GM21515 (cell line): ENCODE results near the gene PCDHGA6.

Experiments
- ATAC-seq: cut with Tn5 transposase; IDR thresholded peaks from one replicate; pipeline ENCODE4 v1.9.1; 2021; ENCODE audit not compliant: unreplicated experiment

The PCDHGA6 gene

GRCh38 chr5:141419074-141419880, 45.6 kb downstream of the PCDHGA6 start:
- no peak for ATAC-seq

GRCh38 chr5:141420855-141421488, 47.3 kb downstream of the PCDHGA6 start, which contains the start of gene PCDHGA11:
PCDHGA11 (plus strand) TSS chr5:141421051; CDS start chr5:141421228, 177 bp downstream.
- peak; percentile 46 for ATAC-seq

- ATAC-seq: no peak
These were observed 47.8 kb downstream of the PCDHGA6 start for GRCh38 chr5:141421489-141421855.

GRCh38 chr5:141422742-141423291, 49.1 kb downstream of the PCDHGA6 start:
- ATAC-seq: no peak

GRCh38 chr5:141427783-141428426, 54.2 kb downstream of the PCDHGA6 start:
- ATAC-seq: no peak
